Fibroblast of lung (primary cell): Measurements from ENCODE around the gene NOL3. TPM values are rescaled to one million over a fixed set of nuclear protein-coding genes. Genes with fewer than 3 reads are reported as not detected.

ENCODE experiments used
- DNase-seq, 2 donors: peaks; one replicate each; pipeline versions ENCODE4 v3.0.0 to v3.0.0-alpha.2; 2010; ENCODE audit warnings: low read depth in 2 of 2
- H2AFZ ChIP-seq: 2 replicates; pipeline ENCODE4 v1.5.1; 2012; ENCODE audit warnings: low read length, control low read depth, inconsistent platforms
- H3K27ac ChIP-seq: 2 replicates; pipeline ENCODE4 v1.5.1; 2011; ENCODE audit warnings: low read length, control low read depth; ENCODE audit not compliant: insufficient read depth
- H3K27me3 ChIP-seq: 2 replicates; pipeline ENCODE4 v1.5.1; 2011; ENCODE audit warnings: mild to moderate bottlenecking, low read length; ENCODE audit not compliant: control insufficient read depth, insufficient read depth
- H3K36me3 ChIP-seq: 2 replicates; pipeline ENCODE4 v1.5.1; 2011; ENCODE audit warnings: low read length; ENCODE audit not compliant: control insufficient read depth, insufficient read depth
- H3K4me1 ChIP-seq: 2 replicates; pipeline ENCODE4 v1.5.1; 2011; ENCODE audit warnings: low read length; ENCODE audit not compliant: control insufficient read depth, insufficient read depth; ENCODE audit errors: extremely low read depth
- H3K4me2 ChIP-seq: 2 replicates; pipeline ENCODE4 v1.5.1; 2011; ENCODE audit warnings: low read length, control low read depth; ENCODE audit not compliant: insufficient read depth; ENCODE audit errors: extremely low read depth
- H3K4me3 ChIP-seq, 4 experiments: fragments of 200-600 bp in 1 of 4; sonication (generic) in 1 of 4; replicated peaks in 1 of 4; 2 replicates each; pipeline ENCODE4 v1.5.1; 2011 to 2016; ENCODE audit warnings: low read length in 4 of 4, low read depth in 3 of 4, mild to moderate bottlenecking in 3 of 4, control low read depth in 2 of 4, inconsistent platforms in 1 of 4, mixed read lengths in 1 of 4; ENCODE audit not compliant: insufficient read depth in 1 of 4; ENCODE audit errors: control extremely low read depth in 1 of 4
- H3K79me2 ChIP-seq: 2 replicates; pipeline ENCODE4 v1.5.1; 2012; ENCODE audit warnings: mild to moderate bottlenecking, low read length, inconsistent platforms; ENCODE audit not compliant: control insufficient read depth, insufficient read depth
- H3K9ac ChIP-seq: 2 replicates; pipeline ENCODE4 v1.5.1; 2011; ENCODE audit warnings: mild to moderate bottlenecking, low read length, control low read depth; ENCODE audit not compliant: insufficient read depth
- H3K9me3 ChIP-seq: 2 replicates; pipeline ENCODE4 v1.5.1; 2012; ENCODE audit warnings: low read depth, low read length; ENCODE audit not compliant: control insufficient read depth, insufficient read depth
- H4K20me1 ChIP-seq: 2 replicates; pipeline ENCODE4 v1.5.1; 2011; ENCODE audit warnings: low read length; ENCODE audit not compliant: control insufficient read depth, insufficient read depth; ENCODE audit errors: extremely low read depth
- EZH2 ChIP-seq: IDR thresholded peaks from 2 replicates; pipeline ENCODE4 v1.5.1; 2012; ENCODE audit warnings: low read length, control low read depth, mild to moderate bottlenecking; ENCODE audit errors: missing control alignments
- polyA plus RNA-seq, 2 donors: library from polyadenylated mRNA; depleted of rRNA in 1 of 2; stranded (reverse) in 1 of 2; unstranded in 1 of 2; fragments of >200 nt; gene quantifications; 2 replicates each; pipeline ENCODE4 v1.2.1, GENCODE V29; 2011 to 2012; ENCODE audit warnings: missing spikeins in 1 of 2
- total RNA-seq: library from RNA; depleted of rRNA; stranded (reverse); fragments of >200 nt; gene quantifications from 2 replicates; pipeline ENCODE4 v1.2.1, GENCODE V29; 2014
- TF ChIP-seq, protein P1 (sequence below), 2 donors: IDR thresholded peaks in 1 of 2; conservative IDR thresholded peaks in 1 of 2; 1 replicate in 1 of 2; 2 replicates in 1 of 2; pipeline ENCODE4 v1.5.1; 2011 to 2012; ENCODE audit warnings: low read length in 2 of 2, control low read depth in 1 of 2, inconsistent platforms in 1 of 2, low read depth in 1 of 2, mild to moderate bottlenecking in 1 of 2

Gene NOL3
- total and polyA plus RNA-seq, 2 donors (not counting 1 experiment from before 2014, with no cell fraction given) = 8.0 to 23.3 TPM

DNA sequence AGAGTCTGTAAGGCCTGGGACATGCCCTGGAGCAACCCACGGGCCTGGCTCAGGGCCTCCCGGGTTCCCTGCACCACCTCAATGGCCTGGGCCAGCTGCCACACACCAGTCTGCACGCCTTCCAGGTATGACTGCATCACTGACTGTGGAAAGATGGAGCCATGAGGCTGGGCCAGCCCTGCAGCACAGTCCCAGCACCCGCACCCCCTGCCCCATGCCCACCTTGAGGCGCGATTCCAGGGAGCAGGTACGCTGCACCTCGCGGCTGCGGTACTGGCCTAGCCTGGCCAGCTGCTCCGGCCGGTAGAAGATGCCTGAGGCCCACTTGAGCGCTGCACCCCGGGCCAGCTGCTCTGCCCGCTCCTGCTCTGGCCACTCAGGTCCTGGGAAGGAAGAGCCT is 18.5 kb downstream of the NOL3 start:
- no peak overlapping the region for H3K4me3 ChIP-seq
- no peak overlapping the region for H3K9ac ChIP-seq
- no peaks in the 10 kb centered on the region for H3K9me3 ChIP-seq
- peaks cover under 1% of the 10 kb centered on the region for H3K36me3 ChIP-seq
- peaks cover 30% of the 10 kb centered on the region for H3K4me1 ChIP-seq
- H4K20me1 ChIP-seq = no peaks in the 10 kb centered on the region
- H3K27ac ChIP-seq = no peak overlapping the region
- no peaks in the 10 kb centered on the region for H3K27me3 ChIP-seq
- no peak for DNase-seq
- peaks cover 18% of the 10 kb centered on the region for H3K79me2 ChIP-seq
- no peak overlapping the region for H2AFZ ChIP-seq
- TF ChIP-seq, protein P1, sequence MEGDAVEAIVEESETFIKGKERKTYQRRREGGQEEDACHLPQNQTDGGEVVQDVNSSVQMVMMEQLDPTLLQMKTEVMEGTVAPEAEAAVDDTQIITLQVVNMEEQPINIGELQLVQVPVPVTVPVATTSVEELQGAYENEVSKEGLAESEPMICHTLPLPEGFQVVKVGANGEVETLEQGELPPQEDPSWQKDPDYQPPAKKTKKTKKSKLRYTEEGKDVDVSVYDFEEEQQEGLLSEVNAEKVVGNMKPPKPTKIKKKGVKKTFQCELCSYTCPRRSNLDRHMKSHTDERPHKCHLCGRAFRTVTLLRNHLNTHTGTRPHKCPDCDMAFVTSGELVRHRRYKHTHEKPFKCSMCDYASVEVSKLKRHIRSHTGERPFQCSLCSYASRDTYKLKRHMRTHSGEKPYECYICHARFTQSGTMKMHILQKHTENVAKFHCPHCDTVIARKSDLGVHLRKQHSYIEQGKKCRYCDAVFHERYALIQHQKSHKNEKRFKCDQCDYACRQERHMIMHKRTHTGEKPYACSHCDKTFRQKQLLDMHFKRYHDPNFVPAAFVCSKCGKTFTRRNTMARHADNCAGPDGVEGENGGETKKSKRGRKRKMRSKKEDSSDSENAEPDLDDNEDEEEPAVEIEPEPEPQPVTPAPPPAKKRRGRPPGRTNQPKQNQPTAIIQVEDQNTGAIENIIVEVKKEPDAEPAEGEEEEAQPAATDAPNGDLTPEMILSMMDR (conservative IDR thresholded peaks at IDR 0.05 in 1 of 2, IDR thresholded peaks at IDR 0.05 in 1 of 2; ENCODE audit: low read depth in 1 of 2, low read length in 2 of 2) = no peak
- no peak for TF ChIP-seq EZH2
- no peak overlapping the region for H3K4me2 ChIP-seq

DNA sequence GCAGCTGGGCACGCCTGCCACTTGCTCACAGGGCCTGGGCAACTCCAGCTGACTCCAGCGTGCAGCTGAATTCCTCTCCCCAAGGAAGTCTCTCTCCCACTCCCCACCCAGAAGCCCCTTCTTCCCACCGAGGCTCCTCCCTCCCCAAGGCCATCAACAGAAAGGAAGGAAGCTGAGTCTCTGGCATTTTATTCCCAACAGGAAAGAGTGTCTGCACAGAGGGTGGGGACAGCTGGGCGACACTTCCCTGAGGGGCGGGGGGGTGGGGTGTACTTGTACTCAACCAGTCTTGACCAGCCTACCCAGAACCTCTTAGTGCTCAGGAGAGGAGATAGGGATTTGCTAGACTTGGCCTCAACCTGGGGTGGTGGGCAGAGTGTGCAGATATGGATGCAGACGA is 19.7 kb downstream of the NOL3 start, which contains the start of gene EXOC3L1:
TSS of gene EXOC3L1 (minus strand) at position 96 of the 400 bp plus-strand sequence. CDS start 460 bp downstream, outside the sequence.
- H3K4me2 ChIP-seq = peak within 1 kb of the TSS; percentile 23
- H3K79me2 ChIP-seq = peaks cover 27% of the 10 kb centered on the region

DNA sequence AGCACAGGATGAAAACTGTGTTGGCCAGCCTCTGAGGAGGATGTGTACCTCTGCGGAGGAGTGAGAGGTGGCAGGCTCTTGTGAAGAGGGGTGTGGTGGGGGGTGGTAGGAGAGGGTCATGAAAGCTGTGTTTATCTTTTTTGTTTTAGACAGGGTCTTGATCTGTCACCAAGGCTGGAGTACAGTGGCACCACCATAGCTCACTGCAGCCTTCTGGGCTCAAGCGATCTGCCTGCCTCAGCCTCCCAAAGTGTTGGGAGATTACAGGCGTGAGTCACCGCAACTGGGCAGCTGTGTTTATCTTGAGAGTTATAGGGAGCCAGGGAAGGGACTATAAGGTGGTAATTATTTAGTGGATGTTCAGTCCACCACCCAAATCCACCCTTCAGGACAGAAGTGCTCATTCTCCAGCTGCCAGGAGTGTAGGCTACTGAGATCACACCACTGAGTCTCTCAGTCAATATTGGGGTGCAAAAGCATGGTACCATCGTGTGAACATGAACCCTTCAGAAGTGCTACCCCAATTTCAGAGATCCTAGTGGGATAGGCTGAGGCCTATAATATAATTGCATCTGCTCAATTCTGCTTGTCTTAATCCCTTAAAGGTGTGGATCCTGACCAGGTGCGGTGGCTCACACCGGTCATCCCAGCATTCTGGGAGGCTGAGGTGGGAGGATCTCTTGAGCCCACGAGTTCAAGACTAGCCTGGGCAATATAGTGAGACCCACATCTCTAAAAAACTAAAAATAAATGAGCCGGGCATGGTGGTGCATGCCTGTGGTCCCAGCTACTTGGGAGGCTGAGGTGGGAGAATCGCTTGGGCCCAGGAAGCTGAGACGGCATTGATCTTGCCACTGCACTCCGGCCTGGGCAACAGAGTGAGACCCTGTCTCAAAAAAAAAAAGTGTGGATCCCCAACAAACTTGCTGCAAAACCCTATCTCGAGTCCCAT is 20.4 kb downstream of the NOL3 start:
- H3K4me1 ChIP-seq = peaks cover 25% of the 10 kb centered on the region
- H3K4me3 ChIP-seq = no peak overlapping the region
- H4K20me1 ChIP-seq = no peaks in the 10 kb centered on the region
- peaks cover 27% of the 10 kb centered on the region for H3K79me2 ChIP-seq
- H3K9ac ChIP-seq = no peak overlapping the region
- H3K36me3 ChIP-seq = peaks cover 16% of the 10 kb centered on the region
- no peak for TF ChIP-seq EZH2
- TF ChIP-seq, protein P1 (conservative IDR thresholded peaks at IDR 0.05 in 1 of 2, IDR thresholded peaks at IDR 0.05 in 1 of 2; ENCODE audit: low read depth in 1 of 2, low read length in 2 of 2) = no peak
- no peak overlapping the region for H2AFZ ChIP-seq
- DNase-seq = peak; percentile 32 to 63
- no peaks in the 10 kb centered on the region for H3K27me3 ChIP-seq
- no peak overlapping the region for H3K27ac ChIP-seq
- H3K4me2 ChIP-seq = peak overlapping the region; percentile 23
- no peaks in the 10 kb centered on the region for H3K9me3 ChIP-seq

More for the DNA sequence above, 19.7 kb downstream of the NOL3 start, which contains the start of gene EXOC3L1:
- H3K27ac ChIP-seq = no peak within 1 kb of the TSS
- no peaks in the 10 kb centered on the region for H3K27me3 ChIP-seq
- TF ChIP-seq, protein P1 (conservative IDR thresholded peaks at IDR 0.05 in 1 of 2, IDR thresholded peaks at IDR 0.05 in 1 of 2; ENCODE audit: low read depth in 1 of 2, low read length in 2 of 2) = no peak
- TF ChIP-seq EZH2 = no peak
- H2AFZ ChIP-seq = no peak within 1 kb of the TSS
- peaks cover 25% of the 10 kb centered on the region for H3K4me1 ChIP-seq
- H4K20me1 ChIP-seq = no peaks in the 10 kb centered on the region
- H3K36me3 ChIP-seq = peaks cover 12% of the 10 kb centered on the region
- DNase-seq = no peak
- no peak within 1 kb of the TSS for H3K9ac ChIP-seq
- no peak within 1 kb of the TSS for H3K4me3 ChIP-seq
- H3K9me3 ChIP-seq = no peaks in the 10 kb centered on the region
